Measurements from ENCODE around the gene WNT5A.

The WNT5A gene

GRCh38 chr3:55516392-55517030 is 29.4 kb upstream of the WNT5A start:
- TF ChIP-seq CTCF (IDR thresholded peaks at IDR 0.05; ENCODE audit: control insufficient read depth, extremely low read depth, insufficient read depth) = no peak
- no peak for DNase-seq (ENCODE audit: low read depth)
- H3K4me3 ChIP-seq (ENCODE audit: low read depth, low read length) = no peak overlapping the region

- TF ChIP-seq CTCF (IDR thresholded peaks at IDR 0.05; ENCODE audit: control insufficient read depth, extremely low read depth, insufficient read depth) = no peak
Observed at GRCh38 chr3:55515550-55516246, 28.6 kb upstream of the WNT5A start.

GRCh38 chr3:55514962-55515361 is 27.9 kb upstream of the WNT5A start:
- TF ChIP-seq CTCF (IDR thresholded peaks at IDR 0.05; ENCODE audit: control insufficient read depth, extremely low read depth, insufficient read depth) = no peak
- no peak for DNase-seq (ENCODE audit: low read depth)
- no peak overlapping the region for H3K4me3 ChIP-seq (ENCODE audit: low read depth, low read length)

More at GRCh38 chr3:55515550-55516246, 28.6 kb upstream of the WNT5A start:
- H3K4me3 ChIP-seq (ENCODE audit: low read depth, low read length) = no peak overlapping the region
- no peak for DNase-seq (ENCODE audit: low read depth)

- no peak for TF ChIP-seq CTCF (IDR thresholded peaks at IDR 0.05; ENCODE audit: control insufficient read depth, extremely low read depth, insufficient read depth)
- no peak overlapping the region for H3K4me3 ChIP-seq (ENCODE audit: low read depth, low read length)
- DNase-seq (ENCODE audit: low read depth) = no peak
Observed at GRCh38 chr3:55512571-55513343, 25.7 kb upstream of the WNT5A start.

- DNase-seq (ENCODE audit: low read depth) = no peak
- no peak overlapping the region for H3K4me3 ChIP-seq (ENCODE audit: low read depth, low read length)
- TF ChIP-seq CTCF (IDR thresholded peaks at IDR 0.05; ENCODE audit: control insufficient read depth, extremely low read depth, insufficient read depth) = no peak
Observed at GRCh38 chr3:55511895-55512570, 24.9 kb upstream of the WNT5A start.

- H3K4me3 ChIP-seq (ENCODE audit: low read depth, low read length) = no peak overlapping the region
- TF ChIP-seq CTCF (IDR thresholded peaks at IDR 0.05; ENCODE audit: control insufficient read depth, extremely low read depth, insufficient read depth) = no peak
Observed at GRCh38 chr3:55508335-55508734, 21.2 kb upstream of the WNT5A start.

More at GRCh38 chr3:55508335-55508734, 21.2 kb upstream of the WNT5A start:
- no peak for DNase-seq (ENCODE audit: low read depth)
